Measurements from ENCODE around the gene LAMP2. TPM values are rescaled to one million over a fixed set of nuclear protein-coding genes. Genes with fewer than 3 reads are reported as not detected.

LAMP2 gene
- total RNA-seq (2012; rRNA removed) = 114 and 129 TPM in 2 replicates
- 71.8 and 78.1 TPM in 2 replicates for polyA plus RNA-seq (2012; rRNA removed)
- polyA plus RNA-seq (2012; cell fraction: cytosol; rRNA removed) = 17.4 and 27.4 TPM in 2 replicates
- 6.0 and 36.8 TPM in 2 replicates for polyA plus RNA-seq (2012; cell fraction: nucleus; rRNA removed; ENCODE audit: low replicate concordance)
- Bru-seq, nascent RNA = percentile 77 among the genes with signal in this experiment
- percentile 87 among the genes with signal in this experiment for BruChase-seq, experiment 1, labeled RNA remaining after a 6-hour chase
- BruChase-seq, experiment 2, labeled RNA remaining after a 2-hour chase = percentile 84 among the genes with signal in this experiment
- long read RNA-seq, full-length matches to known transcripts = 367 of 392 reads
- long read RNA-seq, partial matches to known transcripts = 8 of 392 reads
- long read RNA-seq, other reads (novel, unspliced or antisense) = 17 of 392 reads

GRCh38 chrX:120468825-120469525, at the start of gene LAMP2:
TSS of gene LAMP2 (minus strand) at chrX:120469296. CDS start at chrX:120469169, 127 bp downstream.
- H3K36me3 ChIP-seq (ENCODE audit: control insufficient read depth, insufficient read depth, low read length) = no peaks in the 10 kb centered on the region
- no peak within 1 kb of the TSS for H4K5ac ChIP-seq (ENCODE audit: low read depth, low read length)
- H2AK9ac ChIP-seq (replicated peaks; ENCODE audit: low read depth, low read length, poor library complexity) = peak within 1 kb of the TSS; percentile 78
- H3K14ac ChIP-seq (replicated peaks; ENCODE audit: low read depth, low read length) = peak within 1 kb of the TSS; percentile 63
- peak within 1 kb of the TSS; percentile 85 for H2AFZ ChIP-seq (replicated peaks; ENCODE audit: low read length, poor library complexity)
- WGBS, 2 experiments (ENCODE audit: extremely low coverage in 2 of 2, insufficient read length in 1 of 2) = 39% methylated on average over 26 of the region's 50 CpGs; no CpG with 5 or more reads in 1 of the 2 experiments
- no peak within 1 kb of the TSS for H2AK5ac ChIP-seq (ENCODE audit: low read depth, low read length)
- no peak within 1 kb of the TSS for H2BK5ac ChIP-seq (ENCODE audit: low read depth, low read length, poor library complexity, severe bottlenecking)
- H4K20me1 ChIP-seq (ENCODE audit: insufficient read depth, low read length) = peaks cover 8% of the 10 kb centered on the region; the same call in 1 of the 2 replicates
- H3K4me2 ChIP-seq (ENCODE audit: low read depth, low read length) = peak within 1 kb of the TSS; percentile 82
- no peak within 1 kb of the TSS for H2BK20ac ChIP-seq (ENCODE audit: low read depth, low read length)
- DNase-seq (peak; percentile 86), ATAC-seq (ENCODE audit: low read depth) (peak; percentile 97)
- H4K8ac ChIP-seq (ENCODE audit: low read depth in 2 of 2, low read length in 2 of 2) = peak within 1 kb of the TSS in 1 of 2 experiments; percentile 74; a peak in 2 of 4 replicates
- peaks cover 2% of the 10 kb centered on the region; the same call in 1 of the 2 replicates for H3K27me3 ChIP-seq (ENCODE audit: control insufficient read depth, insufficient read depth, low read length)
- H4K91ac ChIP-seq (ENCODE audit: insufficient read depth, low read depth, low read length) = no peak within 1 kb of the TSS
- peak within 1 kb of the TSS; percentile 78 for H3K9ac ChIP-seq (ENCODE audit: low read depth, low read length)
- POLR2A ChIA-PET (ENCODE audit: unreplicated experiment) = interaction anchor here (0.7 kb wide), 1 partner anchor 183 kb away, joined by 3 read pairs; no protein-coding TSS in a partner anchor
- no peaks in the 10 kb centered on the region for H3K9me1 ChIP-seq (ENCODE audit: insufficient read depth, low read length)
- peak within 1 kb of the TSS; percentile 69; the same call in 1 of the 2 replicates for H3K4ac ChIP-seq (ENCODE audit: low read depth, low read length)
- H2BK120ac ChIP-seq (ENCODE audit: low read depth, low read length) = peak within 1 kb of the TSS; percentile 3; the same call in 1 of the 2 replicates
- peak within 1 kb of the TSS; percentile 64 for H3K4me3 ChIP-seq (ENCODE audit: insufficient read depth, low read depth, low read length)
- dilution Hi-C loops (cut with HindIII; ENCODE audit: low sequenced_read_pairs, unreplicated experiment) (no loop called here), intact Hi-C loops (cut with micrococcal nuclease) (loop anchor here (5.0 kb wide), 2 partner anchors 102 to 217 kb away; partner anchors contain the start of gene ZBTB33), in situ Hi-C loops (cut with MboI; ENCODE audit: low sequenced_read_pairs) (no loop called here)
- H3K27ac ChIP-seq (ENCODE audit: insufficient read depth, low read length) = peak within 1 kb of the TSS; percentile 48
- no peaks in the 10 kb centered on the region for H3K9me3 ChIP-seq (ENCODE audit: control insufficient read depth, insufficient read depth, low read length)
- TF ChIP-seq RFX5 (IDR thresholded peaks at IDR 0.05; ENCODE audit: low read depth, low read length) (no peak), CHD1 (IDR thresholded peaks at IDR 0.05; ENCODE audit: low read depth, low read length) (no peak), RAD21 (IDR thresholded peaks at IDR 0.05; ENCODE audit: low read length) (no peak), FOS (IDR thresholded peaks at IDR 0.05; ENCODE audit: low read depth, low read length) (no peak), RCOR1 (IDR thresholded peaks at IDR 0.05; ENCODE audit: insufficient replicate concordance, low read length) (no peak), BHLHE40 (IDR thresholded peaks at IDR 0.05; ENCODE audit: low read depth, low read length) (no peak), CEBPB (IDR thresholded peaks at IDR 0.05; ENCODE audit: low read depth, low read length) (0 out of 2 replicates have a peak, but pooled peaks have one; percentile 12), NFE2L2 (IDR thresholded peaks at IDR 0.05; ENCODE audit: low read depth, low read length) (no peak), POLR2A (IDR thresholded peaks at IDR 0.05; ENCODE audit: low read depth, low read length) (peak; percentile 85), MAZ (IDR thresholded peaks at IDR 0.05; ENCODE audit: borderline replicate concordance, low read depth, low read length) (no peak)
- H2BK15ac ChIP-seq (ENCODE audit: low read depth, low read length) = no peak within 1 kb of the TSS
- H3K4me1 ChIP-seq (ENCODE audit: control insufficient read depth, insufficient read depth, low read length) = no peaks in the 10 kb centered on the region
- peak within 1 kb of the TSS; percentile 88 for H3K23ac ChIP-seq (ENCODE audit: low read depth, low read length)
- H3K56ac ChIP-seq (ENCODE audit: extremely low read depth, insufficient read depth, low read length) = peak within 1 kb of the TSS; percentile 35; the same call in 1 of the 2 replicates
- CTCF ChIA-PET = interaction anchor here (1.0 kb wide), 1 partner anchor 30 kb away, joined by 4 read pairs; no protein-coding TSS in a partner anchor
- H3K79me1 ChIP-seq (ENCODE audit: low read depth in 1 of 2, low read length in 2 of 2) = peaks cover 0 to 16% of the 10 kb centered on the region in 2 experiments; a peak in 2 of 4 replicates
- H3K18ac ChIP-seq (ENCODE audit: low read depth, low read length) = no peak within 1 kb of the TSS; the same call in 1 of the 2 replicates
- BruUV-seq (replicated peaks) = no TSS peak

Data from IMR-90 (cell line).